Measurements from ENCODE around the gene AKAP6.

AKAP6 gene

DNA sequence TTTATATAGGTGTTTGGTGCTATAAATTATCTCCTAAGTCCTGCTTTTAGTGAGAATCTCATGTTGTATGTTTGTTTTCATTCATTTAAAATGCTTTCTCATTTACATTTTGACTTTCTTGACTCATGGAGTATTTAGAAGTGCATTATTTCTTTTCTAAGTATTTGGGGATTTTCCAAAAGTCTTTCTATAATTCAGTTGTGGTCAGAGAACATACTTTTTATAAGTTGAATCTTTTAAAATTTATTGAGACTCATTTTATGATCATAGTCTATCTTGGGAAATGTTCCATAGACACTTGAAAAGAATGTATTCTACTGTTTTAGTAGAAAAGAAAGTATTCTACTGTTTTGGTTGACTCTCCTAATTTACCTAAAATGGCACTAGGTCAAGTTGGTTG, 168.2 kb downstream of the AKAP6 start:
- TF ChIP-seq, protein P1, sequence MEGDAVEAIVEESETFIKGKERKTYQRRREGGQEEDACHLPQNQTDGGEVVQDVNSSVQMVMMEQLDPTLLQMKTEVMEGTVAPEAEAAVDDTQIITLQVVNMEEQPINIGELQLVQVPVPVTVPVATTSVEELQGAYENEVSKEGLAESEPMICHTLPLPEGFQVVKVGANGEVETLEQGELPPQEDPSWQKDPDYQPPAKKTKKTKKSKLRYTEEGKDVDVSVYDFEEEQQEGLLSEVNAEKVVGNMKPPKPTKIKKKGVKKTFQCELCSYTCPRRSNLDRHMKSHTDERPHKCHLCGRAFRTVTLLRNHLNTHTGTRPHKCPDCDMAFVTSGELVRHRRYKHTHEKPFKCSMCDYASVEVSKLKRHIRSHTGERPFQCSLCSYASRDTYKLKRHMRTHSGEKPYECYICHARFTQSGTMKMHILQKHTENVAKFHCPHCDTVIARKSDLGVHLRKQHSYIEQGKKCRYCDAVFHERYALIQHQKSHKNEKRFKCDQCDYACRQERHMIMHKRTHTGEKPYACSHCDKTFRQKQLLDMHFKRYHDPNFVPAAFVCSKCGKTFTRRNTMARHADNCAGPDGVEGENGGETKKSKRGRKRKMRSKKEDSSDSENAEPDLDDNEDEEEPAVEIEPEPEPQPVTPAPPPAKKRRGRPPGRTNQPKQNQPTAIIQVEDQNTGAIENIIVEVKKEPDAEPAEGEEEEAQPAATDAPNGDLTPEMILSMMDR (IDR thresholded peaks at IDR 0.05; ENCODE audit: borderline replicate concordance, control extremely low read depth, extremely low read depth, insufficient read depth, missing control alignments) = no peak
- no peak for DNase-seq (ENCODE audit: low spot score)
- in situ Hi-C loops (cut with MboI; ENCODE audit: low sequenced_read_pairs, unreplicated experiment) = no loop called here

GRCh38 chr14:32507029-32507984, 178.2 kb downstream of the AKAP6 start:
- in situ Hi-C loops (cut with MboI; ENCODE audit: low sequenced_read_pairs, unreplicated experiment) = no loop called here
- no peak for DNase-seq (ENCODE audit: low spot score)
- TF ChIP-seq, protein P1 (IDR thresholded peaks at IDR 0.05; ENCODE audit: borderline replicate concordance, control extremely low read depth, extremely low read depth, insufficient read depth, missing control alignments) = no peak

GRCh38 chr14:32508281-32508680, 179.2 kb downstream of the AKAP6 start:
- TF ChIP-seq, protein P1 (IDR thresholded peaks at IDR 0.05; ENCODE audit: borderline replicate concordance, control extremely low read depth, extremely low read depth, insufficient read depth, missing control alignments) = no peak
- no peak for DNase-seq (ENCODE audit: low spot score)
- in situ Hi-C loops (cut with MboI; ENCODE audit: low sequenced_read_pairs, unreplicated experiment) = no loop called here

- in situ Hi-C loops (cut with MboI; ENCODE audit: low sequenced_read_pairs, unreplicated experiment) = no loop called here
- TF ChIP-seq, protein P1 (IDR thresholded peaks at IDR 0.05; ENCODE audit: borderline replicate concordance, control extremely low read depth, extremely low read depth, insufficient read depth, missing control alignments) = no peak
Measured at GRCh38 chr14:32509632-32510187, 180.6 kb downstream of the AKAP6 start.

GRCh38 chr14:32510815-32511214, 181.7 kb downstream of the AKAP6 start:
- in situ Hi-C loops (cut with MboI; ENCODE audit: low sequenced_read_pairs, unreplicated experiment) = no loop called here
- no peak for DNase-seq (ENCODE audit: low spot score)
- TF ChIP-seq, protein P1 (IDR thresholded peaks at IDR 0.05; ENCODE audit: borderline replicate concordance, control extremely low read depth, extremely low read depth, insufficient read depth, missing control alignments) = no peak

More at GRCh38 chr14:32509632-32510187, 180.6 kb downstream of the AKAP6 start:
- no peak for DNase-seq (ENCODE audit: low spot score)

DNA sequence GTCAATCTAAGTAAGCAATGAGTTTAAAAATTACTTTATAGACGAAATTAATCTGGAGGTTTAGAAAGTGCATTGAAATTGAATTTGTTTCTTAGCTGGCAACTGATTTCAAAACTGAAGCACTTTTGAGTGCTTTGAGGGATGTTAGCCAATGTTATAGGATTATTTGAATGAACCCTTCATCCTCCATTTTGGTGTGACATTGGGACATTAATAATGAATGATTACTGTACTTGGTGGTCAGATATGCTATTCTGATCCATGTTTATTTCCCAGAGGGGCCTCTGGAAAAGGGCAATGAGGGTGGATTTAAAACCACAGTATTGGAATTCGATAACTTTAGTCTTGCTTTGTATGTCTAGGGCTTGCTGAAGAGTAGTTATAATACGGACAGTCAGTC, 183.2 kb downstream of the AKAP6 start:
- DNase-seq (ENCODE audit: low spot score) = no peak
- in situ Hi-C loops (cut with MboI; ENCODE audit: low sequenced_read_pairs, unreplicated experiment) = no loop called here
- TF ChIP-seq, protein P1 (IDR thresholded peaks at IDR 0.05; ENCODE audit: borderline replicate concordance, control extremely low read depth, extremely low read depth, insufficient read depth, missing control alignments) = no peak

Data from GM13976 (cell line).